PFSK-1 (cell line): ENCODE measurements around the gene PDX1.

Experiments
- FOXP2 ChIP-seq: optimal IDR thresholded peaks from 2 replicates; pipeline ENCODE3; 2011; ENCODE audit warnings: borderline replicate concordance, control low read depth, inconsistent platforms; ENCODE audit not compliant: insufficient read depth; ENCODE audit errors: extremely low read length, extremely low read depth
- POLR2AphosphoS5 ChIP-seq: IDR thresholded peaks from 2 replicates; pipeline ENCODE4 v1.6.1; 2012; ENCODE audit warnings: low read depth, mild to moderate bottlenecking, control low read depth, low read length, moderate library complexity
- SIN3A ChIP-seq: IDR thresholded peaks from 2 replicates; pipeline ENCODE4 v1.6.1; 2012; ENCODE audit warnings: mild to moderate bottlenecking, low read length, moderate library complexity, borderline replicate concordance; ENCODE audit not compliant: insufficient read depth
- TAF1 ChIP-seq: IDR thresholded peaks from 2 replicates; pipeline ENCODE4 v1.6.1; 2012; ENCODE audit warnings: low read length, control low read depth, borderline replicate concordance; ENCODE audit not compliant: insufficient read depth
- TF ChIP-seq, protein P1 (sequence below), 2 experiments: IDR thresholded peaks; 2 replicates each; pipeline versions ENCODE4 v1.6.1 to v1.8.0; 2011 to 2012; ENCODE audit warnings: low read depth in 2 of 2, low read length in 2 of 2, control low read depth in 1 of 2, inconsistent platforms in 1 of 2, mild to moderate bottlenecking in 1 of 2, moderate library complexity in 1 of 2; ENCODE audit not compliant: insufficient read depth in 1 of 2

Gene PDX1

DNA sequence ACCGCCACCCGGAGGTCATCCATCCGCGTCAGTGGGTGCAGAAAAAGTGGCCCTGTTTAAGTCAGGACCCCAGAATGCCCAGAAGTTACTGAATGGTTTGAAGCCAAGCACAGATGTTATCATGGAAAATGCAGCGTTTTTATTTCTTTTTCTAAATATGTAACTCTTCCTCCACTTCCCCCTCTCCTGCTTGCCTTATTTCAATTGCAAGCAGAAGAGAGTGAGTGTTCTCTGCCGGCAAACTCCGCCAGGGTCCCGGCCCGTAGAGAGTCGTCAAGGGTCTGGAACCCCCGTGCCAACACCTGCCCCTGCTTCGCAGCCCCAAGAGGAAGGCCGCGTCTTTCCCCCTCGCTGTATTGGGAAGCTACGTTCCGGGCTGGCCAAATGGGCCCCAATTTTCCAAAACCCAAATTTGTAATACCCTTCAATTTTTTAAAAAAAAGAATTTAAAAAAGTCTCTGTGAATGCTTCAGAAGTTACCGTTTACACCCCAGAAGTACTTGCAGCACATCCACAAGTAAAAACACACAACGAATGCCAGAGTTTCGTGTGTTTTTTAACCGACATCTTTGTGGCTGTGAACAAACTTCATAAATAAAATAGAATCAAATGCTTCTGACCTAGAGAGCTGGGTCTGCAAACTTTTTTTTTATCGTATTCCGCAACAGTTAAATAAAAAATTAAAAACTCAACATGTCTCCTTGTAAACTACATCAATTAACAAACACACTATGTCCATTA, 712 bp upstream of the PDX1 start:
- TF ChIP-seq SIN3A (no peak), TAF1 (no peak), FOXP2 (no peak), POLR2AphosphoS5 (no peak)
- TF ChIP-seq, protein P1, sequence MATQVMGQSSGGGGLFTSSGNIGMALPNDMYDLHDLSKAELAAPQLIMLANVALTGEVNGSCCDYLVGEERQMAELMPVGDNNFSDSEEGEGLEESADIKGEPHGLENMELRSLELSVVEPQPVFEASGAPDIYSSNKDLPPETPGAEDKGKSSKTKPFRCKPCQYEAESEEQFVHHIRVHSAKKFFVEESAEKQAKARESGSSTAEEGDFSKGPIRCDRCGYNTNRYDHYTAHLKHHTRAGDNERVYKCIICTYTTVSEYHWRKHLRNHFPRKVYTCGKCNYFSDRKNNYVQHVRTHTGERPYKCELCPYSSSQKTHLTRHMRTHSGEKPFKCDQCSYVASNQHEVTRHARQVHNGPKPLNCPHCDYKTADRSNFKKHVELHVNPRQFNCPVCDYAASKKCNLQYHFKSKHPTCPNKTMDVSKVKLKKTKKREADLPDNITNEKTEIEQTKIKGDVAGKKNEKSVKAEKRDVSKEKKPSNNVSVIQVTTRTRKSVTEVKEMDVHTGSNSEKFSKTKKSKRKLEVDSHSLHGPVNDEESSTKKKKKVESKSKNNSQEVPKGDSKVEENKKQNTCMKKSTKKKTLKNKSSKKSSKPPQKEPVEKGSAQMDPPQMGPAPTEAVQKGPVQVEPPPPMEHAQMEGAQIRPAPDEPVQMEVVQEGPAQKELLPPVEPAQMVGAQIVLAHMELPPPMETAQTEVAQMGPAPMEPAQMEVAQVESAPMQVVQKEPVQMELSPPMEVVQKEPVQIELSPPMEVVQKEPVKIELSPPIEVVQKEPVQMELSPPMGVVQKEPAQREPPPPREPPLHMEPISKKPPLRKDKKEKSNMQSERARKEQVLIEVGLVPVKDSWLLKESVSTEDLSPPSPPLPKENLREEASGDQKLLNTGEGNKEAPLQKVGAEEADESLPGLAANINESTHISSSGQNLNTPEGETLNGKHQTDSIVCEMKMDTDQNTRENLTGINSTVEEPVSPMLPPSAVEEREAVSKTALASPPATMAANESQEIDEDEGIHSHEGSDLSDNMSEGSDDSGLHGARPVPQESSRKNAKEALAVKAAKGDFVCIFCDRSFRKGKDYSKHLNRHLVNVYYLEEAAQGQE (IDR thresholded peaks at IDR 0.05; ENCODE audit: insufficient read depth in 1 of 2, low read depth in 2 of 2, low read length in 2 of 2): no peak

DNA sequence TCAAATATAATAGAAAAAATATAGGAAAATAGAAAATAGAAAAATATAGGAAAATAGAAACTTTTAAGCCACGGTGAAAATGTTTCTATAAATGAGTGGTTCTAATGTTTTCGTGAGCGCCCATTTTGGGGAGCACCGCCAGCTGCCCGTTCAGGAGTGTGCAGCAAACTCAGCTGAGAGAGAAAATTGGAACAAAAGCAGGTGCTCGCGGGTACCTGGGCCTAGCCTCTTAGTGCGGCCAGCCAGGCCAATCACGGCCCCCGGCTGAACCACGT, 204 bp upstream of the PDX1 start:
- TF ChIP-seq TAF1: no peak
- no peak for TF ChIP-seq SIN3A
- no peak for TF ChIP-seq POLR2AphosphoS5
- TF ChIP-seq, protein P1 (IDR thresholded peaks at IDR 0.05; ENCODE audit: insufficient read depth in 1 of 2, low read depth in 2 of 2, low read length in 2 of 2): no peak
- no peak for TF ChIP-seq FOXP2

DNA sequence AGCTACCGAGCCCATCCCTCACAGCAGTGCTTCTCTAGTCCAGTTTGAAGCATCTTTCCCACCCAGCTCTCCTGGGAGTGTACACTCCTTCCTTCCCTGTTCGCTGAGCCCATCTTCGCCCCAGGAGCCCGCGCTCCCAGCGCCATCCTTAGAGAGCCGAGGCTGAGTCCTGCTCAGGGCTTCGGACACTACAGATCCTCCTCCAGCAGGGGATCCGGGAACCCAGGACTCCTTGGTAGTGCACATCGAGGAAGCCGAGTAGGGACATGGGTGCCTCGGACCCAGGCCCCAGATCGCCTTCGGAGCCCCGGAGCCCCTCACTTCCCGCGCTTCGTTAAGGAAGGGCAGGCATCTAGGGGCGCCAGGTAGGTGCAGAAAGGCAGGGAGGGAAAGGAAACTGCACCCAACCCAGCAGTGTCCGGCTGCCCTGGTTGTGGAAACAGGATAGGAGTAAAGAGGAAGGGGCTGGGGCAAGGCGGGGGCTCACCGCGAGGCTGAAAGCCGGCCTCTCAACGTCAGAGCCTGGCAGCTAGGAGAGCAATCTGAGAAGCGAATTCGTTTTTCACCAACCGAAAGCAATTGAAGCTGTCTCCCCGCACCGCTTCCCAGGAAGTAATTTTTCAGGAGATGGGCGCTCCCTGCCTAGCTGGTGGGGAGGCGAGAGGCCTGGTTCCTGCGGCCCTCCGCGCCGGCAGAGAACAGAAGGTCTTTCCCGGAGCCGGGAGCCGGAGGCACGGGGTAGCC, 1.0 kb downstream of the PDX1 start:
- TF ChIP-seq FOXP2 (no peak), TAF1 (no peak)

DNA sequence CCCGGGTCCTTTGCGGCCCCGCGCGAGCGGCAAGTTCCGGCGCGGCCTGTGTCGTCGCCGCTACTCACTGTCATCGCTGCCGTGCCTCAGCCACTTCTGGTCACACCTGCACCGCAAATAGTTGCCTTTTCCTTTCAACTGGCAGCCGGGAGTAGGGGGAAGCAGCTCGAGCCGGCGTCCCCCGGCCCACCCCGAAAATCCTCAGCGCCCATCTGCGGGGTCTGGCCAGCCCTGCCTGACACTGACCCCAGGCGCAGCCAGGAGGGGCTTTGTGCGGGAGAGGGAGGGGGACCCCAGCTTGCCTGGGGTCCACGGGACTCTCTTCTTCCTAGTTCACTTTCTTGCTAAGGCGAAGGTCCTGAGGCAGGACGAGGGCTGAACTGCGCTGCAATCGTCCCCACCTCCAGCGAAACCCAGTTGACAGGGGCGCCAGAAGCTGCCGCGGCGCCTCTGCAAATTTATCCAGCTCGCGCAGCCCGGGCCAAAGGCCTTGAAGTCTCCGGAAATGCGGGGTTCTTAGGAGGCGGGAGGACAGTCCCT, 1.7 kb downstream of the PDX1 start:
- TF ChIP-seq, protein P1 (IDR thresholded peaks at IDR 0.05; ENCODE audit: insufficient read depth in 1 of 2, low read depth in 2 of 2, low read length in 2 of 2): no peak
- TF ChIP-seq SIN3A: no peak

DNA sequence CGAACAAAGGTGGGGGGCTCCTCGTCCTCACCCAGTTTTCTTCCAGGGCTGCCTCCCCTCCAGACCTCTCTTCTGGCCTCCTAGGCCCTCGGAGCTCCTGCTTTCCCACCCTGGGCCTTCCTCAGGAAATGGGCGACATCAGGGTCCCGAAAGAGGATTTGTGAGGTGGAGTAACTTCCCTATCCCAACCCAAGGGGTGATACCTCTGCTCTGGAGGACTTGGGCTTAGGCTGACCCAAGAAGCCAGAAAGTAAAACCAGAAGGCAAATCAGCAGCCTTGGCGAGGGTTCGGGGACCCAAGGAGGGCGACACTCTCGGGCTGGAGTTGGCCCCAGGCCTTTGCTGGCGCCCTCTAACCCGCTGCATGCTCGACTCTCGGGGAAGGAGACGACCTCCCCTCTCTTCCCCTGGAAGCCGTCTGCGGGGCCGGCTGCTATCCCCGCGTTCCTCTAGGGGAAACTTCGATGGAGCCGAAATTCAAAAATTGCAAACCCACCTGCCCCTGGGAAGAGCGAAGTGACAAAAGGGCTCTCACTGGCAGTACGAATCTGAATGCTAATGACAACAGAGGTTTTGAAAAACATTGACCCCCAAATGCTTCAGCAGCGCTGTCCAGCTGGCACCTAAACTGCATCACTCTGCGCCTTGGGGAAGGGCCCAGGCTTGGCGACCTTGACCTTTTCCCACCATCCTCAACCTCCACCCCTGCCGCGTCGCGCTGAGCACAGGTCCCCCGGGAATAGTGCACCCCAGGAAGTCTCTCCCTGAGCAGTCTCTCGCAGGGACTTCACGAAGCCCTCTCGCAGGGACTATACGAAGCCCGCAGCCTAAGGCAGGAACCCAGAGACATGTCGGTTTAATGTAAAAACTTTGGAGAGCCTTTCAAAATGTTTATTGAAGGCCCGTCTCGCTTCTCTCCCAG, 2.4 kb downstream of the PDX1 start:
- TF ChIP-seq, protein P1 (IDR thresholded peaks at IDR 0.05; ENCODE audit: insufficient read depth in 1 of 2, low read depth in 2 of 2, low read length in 2 of 2): no peak
- TF ChIP-seq POLR2AphosphoS5 (no peak), SIN3A (no peak), FOXP2 (no peak), TAF1 (no peak)
